ENCODE results near the gene PTCRA.

DNA sequence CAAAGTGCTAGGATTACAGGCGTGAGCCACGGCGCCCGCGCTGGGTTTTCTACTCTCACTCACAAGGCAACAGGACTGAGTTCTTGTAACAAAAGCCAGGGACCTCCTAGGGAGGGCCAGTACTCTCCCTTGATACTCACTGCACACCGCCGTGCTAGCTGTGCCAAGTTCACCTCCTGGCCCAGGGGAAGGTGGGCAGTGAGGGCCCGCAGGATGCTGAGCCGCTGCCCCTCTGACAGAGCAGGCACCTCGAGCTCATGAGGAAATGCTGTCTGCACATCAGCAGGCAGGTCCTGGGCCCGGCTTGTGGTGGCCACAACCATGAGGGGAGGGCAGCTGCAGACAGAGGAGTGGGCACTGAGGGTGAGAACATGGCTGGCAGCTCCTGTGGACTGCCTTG lies 51.4 kb downstream of the PTCRA start:
- TF ChIP-seq, protein P1, sequence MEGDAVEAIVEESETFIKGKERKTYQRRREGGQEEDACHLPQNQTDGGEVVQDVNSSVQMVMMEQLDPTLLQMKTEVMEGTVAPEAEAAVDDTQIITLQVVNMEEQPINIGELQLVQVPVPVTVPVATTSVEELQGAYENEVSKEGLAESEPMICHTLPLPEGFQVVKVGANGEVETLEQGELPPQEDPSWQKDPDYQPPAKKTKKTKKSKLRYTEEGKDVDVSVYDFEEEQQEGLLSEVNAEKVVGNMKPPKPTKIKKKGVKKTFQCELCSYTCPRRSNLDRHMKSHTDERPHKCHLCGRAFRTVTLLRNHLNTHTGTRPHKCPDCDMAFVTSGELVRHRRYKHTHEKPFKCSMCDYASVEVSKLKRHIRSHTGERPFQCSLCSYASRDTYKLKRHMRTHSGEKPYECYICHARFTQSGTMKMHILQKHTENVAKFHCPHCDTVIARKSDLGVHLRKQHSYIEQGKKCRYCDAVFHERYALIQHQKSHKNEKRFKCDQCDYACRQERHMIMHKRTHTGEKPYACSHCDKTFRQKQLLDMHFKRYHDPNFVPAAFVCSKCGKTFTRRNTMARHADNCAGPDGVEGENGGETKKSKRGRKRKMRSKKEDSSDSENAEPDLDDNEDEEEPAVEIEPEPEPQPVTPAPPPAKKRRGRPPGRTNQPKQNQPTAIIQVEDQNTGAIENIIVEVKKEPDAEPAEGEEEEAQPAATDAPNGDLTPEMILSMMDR (IDR thresholded peaks at IDR 0.05) = no peak
- no peak for TF ChIP-seq POLR2A (IDR thresholded peaks at IDR 0.05)
